ENCODE results near the gene GCSAML.

DNA sequence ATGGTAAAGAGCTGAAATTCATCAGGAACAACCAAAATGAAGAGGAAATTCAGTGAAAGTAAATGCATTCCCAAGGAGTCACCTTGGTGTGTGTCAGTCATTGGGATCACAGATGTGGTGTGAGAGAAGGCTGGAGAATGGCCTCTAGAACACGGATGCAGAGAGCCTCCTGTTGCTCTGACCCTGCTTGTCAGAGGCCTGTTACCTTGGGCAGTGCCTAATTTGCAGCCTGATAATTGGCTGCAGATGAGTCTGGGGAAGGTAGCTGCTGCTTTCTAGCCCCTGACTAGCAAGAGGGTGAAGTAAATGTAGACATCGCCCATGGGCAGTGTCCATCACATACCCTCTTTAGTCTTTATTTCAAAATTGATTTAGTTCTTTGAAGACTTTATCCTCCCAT is 3.3 kb downstream of the GCSAML start:
- no peak for TF ChIP-seq CTCF (conservative IDR thresholded peaks at IDR 0.05 in 1 of 2, IDR thresholded peaks at IDR 0.05 in 1 of 2; ENCODE audit: extremely low read depth in 1 of 2, insufficient read depth in 1 of 2, low read depth in 1 of 2, low read length in 2 of 2)
- no peak for TF ChIP-seq EZH2 (IDR thresholded peaks at IDR 0.05; ENCODE audit: borderline replicate concordance, low read length)
